Suprapubic skin (tissue), 4 donors: ENCODE measurements around the gene ROR2.

ENCODE experiments used
- CTCF ChIP-seq, 2 donors: fragments of 200-600 bp in 1 of 2; fragments of 450-650 bp in 1 of 2; sonication (generic) in 1 of 2; IDR thresholded peaks; one replicate each; pipeline ENCODE4 v1.5.1; 2016 to 2019; ENCODE audit warnings: antibody characterized with exemption in 2 of 2, mild to moderate bottlenecking in 1 of 2, moderate library complexity in 1 of 2
- EP300 ChIP-seq: sonication (generic); formaldehyde crosslinking; IDR thresholded peaks from one replicate; pipeline ENCODE4 v1.6.1; 2017; ENCODE audit warnings: antibody characterized with exemption
- POLR2A ChIP-seq, 2 donors: fragments of 450-650 bp; IDR thresholded peaks; one replicate each; pipeline ENCODE4 v1.6.1; 2017; ENCODE audit warnings: antibody characterized with exemption in 2 of 2, mild to moderate bottlenecking in 2 of 2, moderate library complexity in 2 of 2
- POLR2AphosphoS5 ChIP-seq, 3 donors: sonication (generic); formaldehyde crosslinking; IDR thresholded peaks; one replicate each; pipeline ENCODE4 v1.6.1; 2017; ENCODE audit warnings: antibody characterized with exemption in 3 of 3

DNA sequence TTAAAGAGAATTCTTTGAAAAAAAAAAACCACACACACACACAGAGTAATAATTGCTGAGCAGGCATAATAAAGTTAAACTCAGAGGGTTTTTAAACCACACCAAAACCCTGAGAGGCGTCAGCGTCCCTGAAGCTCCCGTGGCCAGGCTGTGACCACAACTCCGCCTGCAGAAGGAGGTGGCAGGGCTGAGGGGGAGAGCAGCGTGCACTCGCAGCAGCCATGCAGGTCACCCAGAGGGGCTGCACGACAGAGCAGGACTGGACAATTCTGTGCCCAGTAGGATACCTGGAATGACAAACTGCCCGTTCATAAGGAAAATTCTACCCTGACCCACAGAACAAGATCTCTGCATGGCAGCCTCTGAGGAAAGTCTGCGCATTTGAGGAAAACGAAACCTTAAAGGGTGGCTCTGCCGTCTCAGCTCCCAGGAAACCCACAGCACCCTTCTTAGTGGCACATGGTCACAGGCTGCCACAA is 44.0 kb downstream of the ROR2 start:
- no peak for TF ChIP-seq CTCF (IDR thresholded peaks at IDR 0.05)
- TF ChIP-seq POLR2A (IDR thresholded peaks at IDR 0.05): no peak
- TF ChIP-seq EP300: no peak
- no peak for TF ChIP-seq POLR2AphosphoS5 (IDR thresholded peaks at IDR 0.05)
